Activated gamma-delta T cell (primary cell): Measurements from ENCODE around the gene RBP7.
"Not testable (repeated sequence)": the region's sequence is repeated elsewhere in the genome, so short reads cannot be mapped to it uniquely, and the experiment has no call there.

Experiments
- DNase-seq: peaks from one replicate; lab custom pipeline; 2025; lab: John Stamatoyannopoulos, UW
- total RNA-seq, 2 donors: gene quantifications; one replicate each; lab custom pipeline; 2026; lab: John Stamatoyannopoulos, UW

RBP7 gene
- 0 to 0.04 reads per million in 2 donors for total RNA-seq

DNA sequence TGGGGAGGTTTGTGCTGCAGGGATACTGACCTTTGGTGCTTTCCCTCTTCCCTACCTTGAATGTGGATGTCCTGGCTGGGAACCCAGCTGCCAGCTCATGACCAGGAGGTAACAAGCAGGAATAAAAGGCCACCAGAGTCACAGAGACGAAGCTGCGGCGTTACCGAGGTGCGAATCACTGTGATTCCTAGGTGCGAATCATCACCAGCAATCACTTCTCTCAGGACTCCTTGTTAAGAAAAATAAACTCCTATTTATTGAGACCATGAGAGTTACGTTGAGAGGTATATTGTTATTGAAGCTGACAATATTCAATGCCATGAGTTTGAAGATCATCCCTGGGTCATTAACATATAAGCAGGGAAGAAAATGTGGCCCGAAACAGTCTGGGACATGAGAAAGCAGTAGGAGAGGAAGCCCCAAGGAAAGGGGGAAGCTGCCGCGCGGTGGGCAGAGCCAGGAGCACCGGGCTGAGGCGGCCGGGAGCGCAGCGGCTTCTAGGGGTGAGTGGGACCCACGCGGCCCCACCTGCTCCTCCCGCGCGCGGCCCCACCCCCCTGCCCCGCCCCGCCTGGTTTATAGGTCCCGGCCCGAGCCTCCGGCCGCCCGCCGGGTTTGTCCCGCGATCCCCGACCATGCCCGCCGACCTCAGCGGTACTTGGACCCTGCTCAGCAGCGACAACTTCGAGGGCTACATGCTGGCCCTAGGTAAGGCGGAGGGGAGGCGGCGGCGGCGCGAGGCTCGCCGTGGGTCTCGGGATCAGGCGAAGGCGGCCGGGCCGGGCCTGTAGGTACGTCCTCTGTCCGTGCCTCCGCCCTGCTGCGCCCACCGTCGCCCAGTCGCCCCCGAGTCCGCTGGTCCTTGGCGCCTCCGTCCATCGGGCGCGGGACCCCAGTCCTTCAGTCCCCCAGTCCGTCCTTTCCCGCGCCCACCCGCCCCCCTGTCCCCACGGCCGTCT lies at the start of gene RBP7:
Gene RBP7, plus strand, starts transcription at position 605 of the 959 bp plus-strand sequence. Its CDS starts 31 bp downstream, at position 636.
- no peak for DNase-seq

DNA sequence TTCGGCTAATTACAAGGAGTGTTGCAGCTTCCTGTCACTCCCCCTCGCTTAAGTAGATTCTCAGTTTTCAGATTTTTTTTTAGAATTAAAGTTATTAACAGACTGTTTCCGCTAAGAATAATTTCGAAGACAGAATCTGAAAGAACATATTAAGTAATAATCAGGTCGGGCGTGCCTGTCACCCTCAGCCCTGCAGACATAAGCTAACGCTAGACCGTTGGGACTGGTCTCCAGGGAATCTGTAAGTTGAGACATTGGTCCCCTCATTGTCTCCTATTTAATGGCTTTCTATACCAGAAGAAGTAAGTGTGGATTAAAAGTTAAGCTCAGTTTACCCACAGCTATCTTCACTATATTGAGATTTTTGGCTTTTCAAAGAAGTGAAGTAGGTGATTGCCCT lies 39.3 kb upstream of the RBP7 start:
- no peak for DNase-seq

DNA sequence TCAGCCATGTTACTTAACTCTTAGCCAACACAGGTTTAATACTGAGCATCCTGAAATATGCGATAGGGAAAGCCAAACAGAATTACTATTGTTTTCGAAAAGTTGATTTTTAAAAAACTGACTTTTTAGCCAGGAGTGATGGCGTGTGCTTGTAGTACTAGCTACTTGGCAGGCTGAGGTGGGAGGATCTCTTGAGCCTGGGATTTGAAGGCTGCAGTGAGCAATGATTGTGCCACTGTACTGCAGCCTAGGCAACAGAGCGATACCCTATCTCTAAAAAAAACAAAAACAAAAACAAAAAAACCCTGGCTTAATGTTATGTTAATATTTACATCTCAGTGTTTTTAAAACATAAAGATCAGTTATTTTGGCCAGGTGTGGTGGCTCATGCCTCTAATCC lies 37.0 kb upstream of the RBP7 start:
- DNase-seq = no peak

DNA sequence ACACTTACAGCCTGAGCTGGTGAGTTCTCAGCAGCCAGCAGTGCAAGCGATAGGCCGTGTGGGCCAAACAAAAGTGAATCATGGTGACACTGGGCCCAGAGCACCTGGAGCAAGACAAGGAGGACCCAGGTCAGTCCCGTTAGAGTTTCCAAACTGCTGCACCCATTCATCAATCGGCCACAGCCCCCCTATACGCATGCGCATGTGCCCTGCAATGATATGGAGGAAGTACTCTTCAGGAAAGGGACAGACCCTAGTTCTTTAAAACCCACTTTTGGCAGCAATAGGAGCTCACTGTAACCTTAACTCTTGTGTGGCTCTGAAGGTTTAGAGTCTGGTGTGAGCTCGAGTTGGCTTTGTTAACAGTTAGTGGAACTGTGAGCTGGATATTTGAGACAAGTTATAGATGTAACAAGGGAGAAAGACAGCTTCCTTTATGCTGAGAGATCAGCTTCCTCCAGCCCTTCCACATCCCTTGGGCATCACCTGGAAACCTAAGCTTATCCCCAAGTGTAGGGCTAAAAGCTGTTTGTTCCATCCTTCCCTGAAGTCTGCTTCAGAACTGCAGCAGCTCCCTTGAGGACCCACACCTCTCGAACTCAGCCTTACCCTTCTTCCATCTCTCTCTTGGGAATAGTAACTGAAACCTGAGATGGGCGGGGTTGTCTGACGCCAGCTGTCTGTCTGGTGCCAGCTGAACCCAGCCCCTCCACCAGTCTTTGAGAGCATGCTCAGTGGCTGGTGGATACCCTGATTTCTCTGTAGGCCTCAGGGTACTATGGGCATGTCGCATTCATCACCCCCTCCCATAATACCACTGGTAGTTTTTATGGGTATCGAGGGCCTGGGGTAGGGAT lies 36.1 kb upstream of the RBP7 start:
- DNase-seq = no peak

DNA sequence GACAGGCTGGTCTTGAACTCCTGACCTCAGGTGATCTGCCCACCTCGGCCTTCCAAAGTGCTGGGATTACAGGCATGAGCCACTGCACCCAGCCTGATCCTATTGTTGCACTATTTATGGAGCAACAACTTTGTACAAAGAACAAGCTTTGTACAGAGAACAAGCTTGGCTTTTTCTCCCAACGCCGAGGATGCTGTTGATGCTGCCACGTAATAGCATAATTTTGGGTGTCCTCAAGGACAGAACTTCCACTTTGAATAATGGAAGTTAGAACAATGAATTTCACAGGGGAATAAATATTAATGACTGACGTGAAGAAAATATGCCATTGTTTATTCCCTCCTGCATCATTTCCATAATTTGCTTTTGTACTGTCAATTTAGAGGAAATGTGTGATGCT lies 12.8 kb upstream of the RBP7 start:
- no peak for DNase-seq

DNA sequence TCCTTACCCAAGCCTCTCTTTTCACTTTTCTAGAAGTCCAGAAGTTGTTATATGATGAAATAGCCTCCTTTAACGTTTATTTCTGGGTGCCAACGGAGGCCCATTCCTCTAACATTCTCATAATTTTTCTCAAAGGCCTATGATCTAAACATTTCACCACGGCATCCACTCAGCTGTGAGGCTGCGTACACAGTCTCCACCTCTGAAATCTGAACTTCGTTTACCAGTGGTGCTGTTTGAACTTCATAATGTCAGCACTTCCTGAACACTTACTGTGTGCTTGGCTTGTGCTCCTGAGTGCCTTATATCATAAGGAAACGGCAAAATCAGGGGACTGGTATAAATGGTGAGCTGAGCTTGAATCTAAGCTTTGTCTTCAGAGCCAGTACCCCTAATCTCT lies 12.0 kb upstream of the RBP7 start:
- DNase-seq = no peak

DNA sequence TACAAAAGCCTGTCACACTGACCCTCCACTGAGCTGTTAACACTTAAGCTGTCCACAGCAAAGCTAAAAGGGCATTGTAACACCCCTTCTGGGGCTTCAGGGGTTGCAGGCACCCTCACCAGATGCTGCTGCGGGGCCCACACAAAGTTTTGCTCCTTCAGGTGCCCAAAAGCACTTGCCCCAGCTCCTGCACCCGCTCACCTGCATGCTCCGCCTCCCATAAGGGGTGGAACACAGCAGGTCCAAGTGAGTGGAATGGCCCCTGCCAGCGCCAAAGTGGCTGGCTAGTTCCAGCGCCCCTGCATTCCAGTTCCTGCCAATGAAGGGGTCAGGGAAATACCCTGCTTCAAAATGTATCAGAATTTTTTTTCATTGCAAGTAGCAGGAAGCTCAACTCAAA lies 7.3 kb upstream of the RBP7 start:
- DNase-seq = no peak

DNA sequence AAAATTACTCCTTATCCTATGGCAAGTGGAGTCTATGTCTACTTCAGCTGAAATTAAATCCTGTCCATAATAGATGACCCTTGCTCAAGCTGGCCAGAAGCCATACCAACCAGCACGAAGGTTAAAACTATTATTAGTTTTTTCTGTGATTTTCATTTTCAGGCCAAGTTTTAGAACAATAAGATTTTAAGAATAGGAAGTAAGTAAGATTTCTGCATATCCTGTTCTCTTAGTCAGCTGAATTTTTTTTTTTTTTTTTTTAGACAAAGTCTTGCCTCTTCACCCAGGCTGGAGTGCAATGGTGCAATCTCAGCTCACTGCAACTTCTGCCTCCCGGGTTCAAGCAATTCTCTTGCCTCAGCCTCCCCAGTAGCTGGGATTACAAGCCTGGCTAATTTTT lies 6.1 kb upstream of the RBP7 start:
- DNase-seq = no peak

DNA sequence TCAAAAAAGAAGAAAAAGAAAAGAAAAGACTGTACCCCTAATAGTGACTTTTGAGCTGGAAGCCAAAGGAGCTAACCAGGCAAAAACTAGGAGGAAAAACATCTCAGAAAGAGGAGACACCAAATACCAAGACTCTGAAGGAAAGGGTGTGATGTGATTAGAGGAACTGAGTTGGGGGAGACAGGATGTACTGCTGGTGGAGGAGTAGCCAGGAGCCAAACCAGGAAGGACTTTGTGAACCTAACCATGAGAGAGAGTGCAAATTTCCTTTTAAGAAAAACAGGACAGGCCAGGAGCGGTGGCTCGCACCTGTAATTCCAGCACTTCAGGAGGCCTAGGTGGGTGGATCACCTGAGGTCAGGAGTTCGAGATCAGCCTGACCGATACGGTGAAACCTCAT lies 4.1 kb upstream of the RBP7 start:
- no peak for DNase-seq

DNA sequence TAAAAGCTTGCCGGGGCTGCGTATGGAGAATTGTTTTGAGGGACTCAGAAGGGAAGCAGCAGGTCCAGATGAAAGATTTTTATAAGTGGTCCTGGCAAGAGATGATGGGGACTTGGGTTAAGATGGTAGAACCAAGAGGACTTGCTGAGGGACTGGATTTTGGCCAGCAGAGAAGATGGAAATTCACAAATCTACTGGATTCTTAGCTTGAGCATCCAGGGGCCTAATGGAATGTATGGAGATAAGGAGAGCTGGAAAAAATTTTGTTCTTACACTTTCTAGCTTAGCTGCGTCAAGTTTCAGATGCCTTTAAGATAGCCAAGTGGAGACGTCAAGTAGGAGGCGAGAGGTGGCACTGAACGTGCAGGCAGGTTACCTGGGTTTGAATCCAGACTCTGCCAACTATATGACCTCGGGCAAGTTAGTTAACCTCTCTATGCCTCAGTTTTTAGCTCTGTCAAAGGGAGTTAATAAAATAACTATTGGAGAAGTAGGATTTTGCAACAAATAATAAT lies 3.4 kb upstream of the RBP7 start:
- no peak for DNase-seq

DNA sequence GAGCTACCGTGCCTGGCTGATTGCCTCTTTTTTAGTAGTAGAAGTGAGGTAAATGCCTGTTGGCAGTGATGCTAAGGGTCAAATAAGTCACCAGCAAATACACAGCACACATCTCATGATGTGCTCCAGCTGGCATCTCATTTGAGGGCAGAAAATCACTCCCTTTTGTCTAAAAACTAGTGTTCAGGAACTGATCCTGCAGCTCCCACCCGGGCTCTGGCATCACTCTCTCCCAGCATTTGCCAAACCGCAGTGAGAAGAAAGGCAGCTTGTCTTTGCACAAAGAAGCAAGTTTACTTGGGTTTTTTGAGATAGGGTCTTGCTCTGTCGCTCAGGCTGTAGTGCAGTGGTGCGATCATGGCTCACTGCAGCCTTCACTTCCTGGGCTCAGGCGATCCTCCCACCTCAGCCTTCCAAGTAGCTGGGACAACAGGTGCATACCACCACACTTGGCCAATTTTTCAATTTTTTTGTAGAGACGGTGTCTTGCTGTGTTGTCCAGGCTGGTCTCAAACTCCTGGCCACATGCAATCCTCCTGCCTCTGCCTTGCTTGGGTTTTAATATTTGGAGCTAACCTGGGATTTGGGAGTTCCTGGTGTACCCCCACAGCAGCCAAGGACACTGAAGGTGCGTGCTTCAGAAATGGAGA lies 4.1 kb downstream of the RBP7 start:
- no peak for DNase-seq

DNA sequence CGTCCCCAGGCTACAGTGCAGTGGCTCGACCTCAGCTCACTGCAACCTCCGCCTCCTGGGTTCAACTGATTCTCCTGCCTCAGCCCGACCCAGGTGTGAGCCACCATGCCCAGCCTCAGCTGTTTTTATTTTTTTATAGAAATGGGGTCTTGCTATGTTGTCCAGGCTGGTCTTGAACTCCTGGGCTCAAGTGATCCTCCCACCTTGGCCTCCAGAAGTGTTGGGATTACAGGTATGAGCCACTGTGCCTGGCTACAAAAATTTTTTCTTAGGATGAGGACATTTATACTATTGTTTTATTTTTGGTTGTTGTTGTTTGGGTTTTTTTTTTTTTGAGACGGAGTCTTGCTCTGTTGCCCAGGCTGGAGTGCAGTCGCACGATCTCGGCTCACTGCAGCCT lies 8.2 kb downstream of the RBP7 start:
- DNase-seq = not testable (repeated sequence)

DNA sequence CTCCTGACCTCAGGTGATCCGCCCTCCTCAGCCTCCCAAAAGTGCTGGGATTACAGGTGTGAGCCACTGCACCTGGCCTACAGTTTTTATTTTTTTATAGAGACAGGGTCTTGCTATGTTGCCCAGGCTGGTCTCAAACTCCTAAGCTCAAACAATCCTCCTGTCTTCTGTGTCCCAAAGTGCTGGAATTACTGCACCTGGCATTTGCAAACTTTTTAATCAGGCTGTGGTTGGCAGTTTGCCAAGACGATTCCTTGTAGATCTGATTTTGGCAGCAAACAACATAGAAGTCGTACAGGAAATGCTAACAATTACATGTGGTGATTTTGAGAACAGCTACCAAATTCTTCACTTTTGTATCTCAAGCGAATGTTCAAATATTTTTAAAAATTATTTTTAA lies 10.1 kb downstream of the RBP7 start:
- no peak for DNase-seq

DNA sequence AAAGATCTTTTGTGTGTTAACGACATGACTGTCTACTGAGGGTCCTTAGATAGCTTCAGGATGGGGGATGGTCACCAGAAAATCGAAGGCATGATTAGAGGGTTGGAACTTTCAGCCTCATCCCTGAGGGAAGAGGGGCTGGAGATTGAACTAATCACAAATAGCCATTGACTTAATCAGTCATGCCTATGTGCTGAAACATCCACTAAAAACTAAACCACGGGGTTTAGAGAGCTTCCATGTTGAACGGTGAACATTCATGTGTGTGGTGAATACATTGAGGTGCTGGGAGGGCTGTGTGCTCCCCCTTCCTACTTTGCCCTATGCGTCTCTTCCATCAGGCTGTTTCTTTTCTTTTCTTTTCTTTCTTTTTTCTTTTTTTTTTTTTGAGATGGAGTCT lies 17.0 kb downstream of the RBP7 start:
- no peak for DNase-seq

DNA sequence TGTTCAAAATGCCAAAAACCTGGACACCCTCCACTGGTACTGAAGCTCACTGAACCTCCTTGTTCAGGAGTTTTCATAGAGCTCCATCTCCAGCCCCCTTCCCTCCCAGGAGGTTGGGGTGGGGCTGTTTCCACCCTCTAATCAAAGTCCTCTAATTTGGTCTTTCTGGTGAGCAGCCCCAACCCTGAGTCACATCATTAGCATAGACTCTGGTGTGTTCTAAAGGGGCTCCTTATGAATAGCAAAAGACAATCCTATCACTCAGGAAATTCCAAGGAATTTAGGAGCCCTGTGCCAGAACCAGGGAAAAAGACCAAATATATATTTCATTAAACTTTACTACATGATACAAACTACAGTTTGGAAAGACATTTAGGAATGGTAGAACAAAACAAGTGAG lies 22.5 kb downstream of the RBP7 start:
- no peak for DNase-seq

DNA sequence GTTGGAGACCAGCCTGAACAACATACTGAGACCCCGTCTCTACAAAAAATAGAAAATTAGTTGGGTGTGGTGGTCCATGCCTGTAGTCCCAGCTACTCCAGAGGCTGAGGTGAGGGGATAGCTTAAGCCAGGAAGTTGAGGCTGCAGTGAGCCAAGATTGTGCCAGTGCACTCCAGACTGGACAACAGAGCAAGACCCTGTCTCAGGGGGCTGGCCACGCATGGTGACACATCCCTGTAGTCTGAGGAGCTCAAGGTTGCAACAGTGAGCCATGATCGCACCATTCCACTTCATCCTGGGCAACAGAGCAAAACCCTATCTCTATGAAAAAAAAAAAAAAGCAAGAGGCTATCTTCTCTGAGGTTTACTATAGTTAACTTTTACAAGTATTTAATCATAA lies 23.1 kb downstream of the RBP7 start:
- no peak for DNase-seq

DNA sequence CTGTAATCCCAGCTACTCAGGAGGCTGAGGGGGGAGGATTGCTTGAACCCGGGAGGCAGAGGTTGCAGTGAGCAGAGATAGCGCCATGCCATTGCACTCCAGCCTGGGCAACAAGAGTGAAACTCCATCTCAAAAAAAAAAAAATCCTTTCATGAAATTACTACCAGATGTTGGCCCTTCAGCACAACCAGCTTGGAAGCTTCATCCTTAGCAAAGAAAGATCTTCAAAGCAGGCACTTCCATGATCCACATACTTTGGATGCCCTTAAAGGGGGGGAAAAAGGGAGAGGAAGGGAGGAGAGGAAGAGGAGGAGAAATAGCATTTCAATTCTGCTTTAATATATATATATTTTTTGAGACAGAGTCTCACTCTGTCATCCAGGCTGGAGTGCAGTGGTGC lies 23.6 kb downstream of the RBP7 start:
- DNase-seq = not testable (repeated sequence)

DNA sequence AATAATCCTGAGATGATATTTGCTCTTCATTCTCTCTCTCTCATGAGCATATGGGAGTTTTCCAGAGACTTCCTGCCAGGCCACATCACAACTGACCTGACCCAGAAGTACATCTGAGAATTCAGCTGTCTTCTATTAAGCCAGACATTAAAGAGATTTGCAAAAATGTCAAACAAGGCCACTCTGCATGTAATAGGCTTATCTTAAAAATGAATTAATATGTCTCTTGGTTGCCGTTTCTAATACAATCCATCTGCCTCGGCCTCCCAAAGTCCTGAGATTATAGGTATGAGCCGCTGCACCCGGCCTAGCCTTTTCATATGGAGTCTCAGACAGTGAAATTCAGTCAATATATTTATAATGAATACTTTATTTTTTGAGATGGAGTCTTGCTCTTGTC lies 25.0 kb downstream of the RBP7 start:
- not testable (repeated sequence) for DNase-seq

DNA sequence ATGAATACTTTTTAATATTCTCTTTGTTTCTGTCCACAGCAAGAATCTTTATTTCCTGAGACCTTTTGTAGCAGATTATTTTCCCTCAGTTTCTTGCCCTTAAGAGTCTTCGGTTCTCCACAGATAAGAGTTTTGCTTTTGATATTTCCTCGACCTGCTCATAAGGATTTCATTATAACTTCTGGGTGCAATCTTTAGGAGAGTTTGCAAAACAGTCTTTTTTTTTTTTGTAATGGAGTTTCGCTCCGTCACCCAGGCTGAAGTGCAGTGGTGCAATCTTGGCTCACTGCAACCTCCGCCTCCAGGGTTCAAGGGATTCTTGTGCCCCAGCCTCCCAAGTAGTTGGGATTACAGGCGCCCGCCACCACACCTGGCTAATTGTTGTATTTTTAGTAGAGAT lies 25.6 kb downstream of the RBP7 start:
- no peak for DNase-seq

DNA sequence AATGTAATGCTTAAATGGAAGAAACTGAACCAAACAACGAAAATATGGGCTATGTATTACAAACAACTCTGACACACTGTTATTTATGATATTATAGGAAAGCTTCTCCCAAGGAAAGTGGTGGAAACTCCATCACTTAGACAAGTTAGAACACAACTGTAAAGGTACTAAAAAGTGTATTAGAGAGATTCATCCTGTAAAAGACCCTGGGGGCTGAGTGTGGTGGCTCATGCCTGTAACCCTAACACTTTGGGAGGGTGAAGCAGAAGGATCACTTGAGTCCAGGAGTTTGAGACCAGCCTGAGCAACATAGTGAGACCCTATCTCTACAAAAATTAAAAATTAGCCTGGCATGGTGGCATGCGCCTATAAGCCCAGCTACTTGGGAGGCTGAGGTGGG lies 28.3 kb downstream of the RBP7 start:
- DNase-seq = no peak

DNA sequence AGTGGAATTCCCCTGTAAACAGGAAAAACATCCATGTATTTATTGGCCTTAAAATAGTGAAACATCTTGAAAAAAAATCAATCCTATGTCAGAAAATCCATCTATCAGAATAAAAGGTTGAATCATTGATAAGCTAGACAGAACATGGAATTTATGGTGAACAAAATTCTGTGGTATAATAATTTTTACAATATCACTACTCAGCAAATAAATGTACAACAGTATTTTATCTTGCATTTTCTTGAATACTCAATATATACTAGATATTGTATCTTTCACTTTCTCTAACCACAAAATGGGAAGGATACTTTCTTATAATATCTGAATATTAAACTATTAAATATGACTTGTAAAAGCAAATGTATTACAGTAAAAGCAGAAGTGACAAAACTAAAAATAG lies 30.0 kb downstream of the RBP7 start:
- DNase-seq = no peak

DNA sequence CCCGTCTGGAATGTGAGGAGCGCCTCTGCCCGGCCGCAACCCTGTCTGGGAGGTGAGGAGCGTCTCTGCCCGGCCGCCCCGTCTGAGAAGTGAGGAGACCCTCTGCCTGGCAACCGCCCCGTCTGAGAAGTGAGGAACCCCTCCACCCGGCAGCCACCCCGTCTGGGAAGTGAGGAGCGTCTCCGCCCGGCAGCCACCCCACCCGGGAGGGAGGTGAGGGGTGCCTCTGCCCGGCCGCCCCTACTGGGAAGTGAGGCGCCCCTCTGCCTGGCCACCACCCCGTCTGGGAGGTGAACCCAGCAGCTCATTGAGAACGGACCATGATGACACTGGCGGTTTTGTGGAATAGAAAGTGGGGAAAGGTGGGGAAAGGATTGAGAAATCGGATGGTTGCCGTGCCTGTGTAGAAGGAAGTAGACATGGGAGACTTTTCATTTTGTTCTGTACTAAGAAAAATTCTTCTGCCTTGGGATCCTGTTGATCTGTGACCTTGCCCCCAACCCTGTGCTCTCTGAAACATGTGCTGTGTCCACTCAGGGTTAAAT lies 32.0 kb downstream of the RBP7 start:
- not testable (repeated sequence) for DNase-seq
